IMR-90 (cell line): ENCODE data around the gene GRID1. TPM values are rescaled to one million over a fixed set of nuclear protein-coding genes. Genes with fewer than 3 reads are reported as not detected.

Source experiments
- ATAC-seq: fragments of 200-7000 bp; cut with Tn5 transposase; 2 replicates; pipeline ENCODE4 v1.9.1; 2020; ENCODE audit warnings: low read depth, mild to moderate bottlenecking, moderate library complexity
- BruUV-seq: library from RNA; stranded (reverse); fragments of 400-500 nt; replicated peaks from 2 replicates; lab custom pipeline; 2021; lab: Mats Ljungman, UMichigan
- CTCF ChIA-PET: fragments of 300-600 bp; formaldehyde crosslinking; extraction: SDS; loops from one replicate; lab custom pipeline; 2021; ENCODE audit warnings: antibody characterized with exemption; lab: Yijun Ruan, JAX
- POLR2A ChIA-PET: fragments of 300-600 bp; sonication (Branson Sonifier 250); formaldehyde crosslinking; loops from one replicate; lab custom pipeline; 2022; ENCODE audit warnings: antibody characterized with exemption; ENCODE audit not compliant: unreplicated experiment; lab: Charles Lee
- DNase-seq: peaks from one replicate; pipeline ENCODE4 v3.0.0; 2013
- H2AFZ ChIP-seq: replicated peaks from 2 replicates; pipeline ENCODE3; 2013; ENCODE audit warnings: low read length, mild to moderate bottlenecking; ENCODE audit not compliant: poor library complexity
- H2AK5ac ChIP-seq: 2 replicates; pipeline ENCODE4 v1.6.1; 2013; ENCODE audit warnings: low read depth, low read length, inconsistent platforms
- H2AK9ac ChIP-seq: replicated peaks from 2 replicates; pipeline ENCODE3; 2013; ENCODE audit warnings: mild to moderate bottlenecking, low read depth, low read length, moderate library complexity; ENCODE audit not compliant: poor library complexity
- H2BK120ac ChIP-seq: 2 replicates; pipeline ENCODE4 v1.6.1; 2013; ENCODE audit warnings: low read depth, low read length, inconsistent platforms
- H2BK15ac ChIP-seq: 3 replicates; pipeline ENCODE4 v1.6.1; 2013; ENCODE audit warnings: low read depth, low read length, inconsistent platforms
- H2BK20ac ChIP-seq: 2 replicates; pipeline ENCODE4 v1.6.1; 2013; ENCODE audit warnings: low read depth, mild to moderate bottlenecking, inconsistent platforms, low read length, moderate library complexity
- H2BK5ac ChIP-seq: 2 replicates; pipeline ENCODE4 v1.6.1; 2013; ENCODE audit warnings: mild to moderate bottlenecking, low read depth, low read length, inconsistent platforms; ENCODE audit not compliant: poor library complexity, severe bottlenecking
- H3K14ac ChIP-seq: replicated peaks from 2 replicates; pipeline ENCODE4 v1.6.1; 2013; ENCODE audit warnings: low read depth, low read length, inconsistent platforms
- H3K18ac ChIP-seq: 2 replicates; pipeline ENCODE4 v1.6.1; 2013; ENCODE audit warnings: low read depth, low read length, control low read depth
- H3K23ac ChIP-seq: 2 replicates; pipeline ENCODE4 v1.6.1; 2013; ENCODE audit warnings: low read depth, low read length, inconsistent platforms
- H3K27ac ChIP-seq: 2 replicates; pipeline ENCODE4 v1.5.1; 2013; ENCODE audit warnings: mild to moderate bottlenecking, control low read depth, low read length; ENCODE audit not compliant: insufficient read depth
- H3K27me3 ChIP-seq: 2 replicates; pipeline ENCODE4 v1.6.1; 2013; ENCODE audit warnings: low read length; ENCODE audit not compliant: control insufficient read depth, insufficient read depth
- H3K36me3 ChIP-seq: 2 replicates; pipeline ENCODE4 v1.6.1; 2013; ENCODE audit warnings: low read length, mixed read lengths; ENCODE audit not compliant: control insufficient read depth, insufficient read depth
- H3K4ac ChIP-seq: 2 replicates; pipeline ENCODE4 v1.6.1; 2013; ENCODE audit warnings: low read depth, low read length, inconsistent platforms
- H3K4me1 ChIP-seq: 2 replicates; pipeline ENCODE4 v1.6.1; 2013; ENCODE audit warnings: low read length, mixed read lengths; ENCODE audit not compliant: control insufficient read depth, insufficient read depth
- H3K4me2 ChIP-seq: 2 replicates; pipeline ENCODE4 v1.6.1; 2013; ENCODE audit warnings: low read depth, mild to moderate bottlenecking, control low read depth, low read length, moderate library complexity
- H3K4me3 ChIP-seq: 2 replicates; pipeline ENCODE4 v1.5.1; 2013; ENCODE audit warnings: low read depth, mild to moderate bottlenecking, control low read depth, low read length, moderate library complexity; ENCODE audit not compliant: insufficient read depth
- H3K56ac ChIP-seq: 2 replicates; pipeline ENCODE4 v1.6.1; 2013; ENCODE audit warnings: low read length, inconsistent platforms; ENCODE audit not compliant: insufficient read depth; ENCODE audit errors: extremely low read depth
- H3K79me1 ChIP-seq, 2 experiments: 2 replicates each; pipeline ENCODE4 v1.6.1; 2013; ENCODE audit warnings: low read length in 2 of 2, inconsistent platforms in 1 of 2, low read depth in 1 of 2
- H3K9ac ChIP-seq: 2 replicates; pipeline ENCODE4 v1.6.1; 2013; ENCODE audit warnings: low read depth, low read length, control low read depth
- H3K9me1 ChIP-seq: 2 replicates; pipeline ENCODE4 v1.6.1; 2013; ENCODE audit warnings: low read length, inconsistent platforms; ENCODE audit not compliant: insufficient read depth
- H3K9me3 ChIP-seq: 2 replicates; pipeline ENCODE4 v1.6.1; 2013; ENCODE audit warnings: low read length; ENCODE audit not compliant: control insufficient read depth, insufficient read depth
- H4K20me1 ChIP-seq: 2 replicates; pipeline ENCODE4 v1.6.1; 2013; ENCODE audit warnings: low read length, inconsistent platforms; ENCODE audit not compliant: insufficient read depth
- H4K5ac ChIP-seq: 2 replicates; pipeline ENCODE4 v1.6.1; 2013; ENCODE audit warnings: mild to moderate bottlenecking, low read depth, low read length, control low read depth
- H4K8ac ChIP-seq, 2 experiments: 2 replicates each; pipeline ENCODE4 v1.6.1; 2013; ENCODE audit warnings: low read depth in 2 of 2, low read length in 2 of 2, control low read depth in 1 of 2, inconsistent platforms in 1 of 2
- H4K91ac ChIP-seq: 2 replicates; pipeline ENCODE4 v1.6.1; 2013; ENCODE audit warnings: low read depth, low read length, inconsistent platforms; ENCODE audit not compliant: insufficient read depth
- BHLHE40 ChIP-seq: fragments of 150-350 bp; IDR thresholded peaks from 2 replicates; pipeline ENCODE4 v1.6.1; 2016; ENCODE audit warnings: mild to moderate bottlenecking, low read depth, low read length
- CEBPB ChIP-seq: IDR thresholded peaks from 2 replicates; pipeline ENCODE4 v1.6.1; 2012; ENCODE audit warnings: low read depth, low read length, improper control_type of control experiment
- CHD1 ChIP-seq: IDR thresholded peaks from 2 replicates; pipeline ENCODE4 v1.6.1; 2012; ENCODE audit warnings: low read depth, low read length, improper control_type of control experiment
- CTCF ChIP-seq: conservative IDR thresholded peaks from 2 replicates; pipeline ENCODE4 v1.5.1; 2012; ENCODE audit warnings: mild to moderate bottlenecking, low read depth, low read length, improper control_type of control experiment
- ELK1 ChIP-seq: fragments of 150-350 bp; IDR thresholded peaks from 2 replicates; pipeline ENCODE4 v1.6.1; 2016; ENCODE audit warnings: low read depth, mild to moderate bottlenecking, low read length, moderate library complexity, borderline replicate concordance
- FOS ChIP-seq: fragments of 150-350 bp; IDR thresholded peaks from 2 replicates; pipeline ENCODE4 v1.6.1; 2016; ENCODE audit warnings: low read depth, low read length
- MAFK ChIP-seq: IDR thresholded peaks from 2 replicates; pipeline ENCODE4 v1.6.1; 2012; ENCODE audit warnings: low read depth, low read length, improper control_type of control experiment
- MAZ ChIP-seq: IDR thresholded peaks from 2 replicates; pipeline ENCODE4 v1.6.1; 2012; ENCODE audit warnings: low read depth, mild to moderate bottlenecking, low read length, improper control_type of control experiment, moderate library complexity, borderline replicate concordance
- MXI1 ChIP-seq: IDR thresholded peaks from 2 replicates; pipeline ENCODE4 v1.6.1; 2012; ENCODE audit warnings: low read depth, mild to moderate bottlenecking, low read length, moderate library complexity, borderline replicate concordance
- NFE2L2 ChIP-seq: fragments of 150-350 bp; IDR thresholded peaks from 2 replicates; pipeline ENCODE4 v1.6.1; 2016; ENCODE audit warnings: low read depth, mild to moderate bottlenecking, low read length
- POLR2A ChIP-seq: IDR thresholded peaks from 2 replicates; pipeline ENCODE4 v1.6.1; 2012; ENCODE audit warnings: mild to moderate bottlenecking, low read depth, low read length
- RAD21 ChIP-seq: IDR thresholded peaks from 2 replicates; pipeline ENCODE4 v1.6.1; 2012; ENCODE audit warnings: low read length, improper control_type of control experiment
- RCOR1 ChIP-seq: IDR thresholded peaks from 2 replicates; pipeline ENCODE4 v1.6.1; 2012; ENCODE audit warnings: mild to moderate bottlenecking, low read length, improper control_type of control experiment; ENCODE audit not compliant: insufficient replicate concordance
- RFX5 ChIP-seq: IDR thresholded peaks from 2 replicates; pipeline ENCODE4 v1.8.0; 2012; ENCODE audit warnings: low read depth, mild to moderate bottlenecking, low read length, moderate library complexity
- SMC3 ChIP-seq: fragments of 150-350 bp; IDR thresholded peaks from 2 replicates; pipeline ENCODE4 v1.6.1; 2016; ENCODE audit warnings: low read depth, mild to moderate bottlenecking, antibody characterized with exemption, low read length, moderate library complexity
- USF2 ChIP-seq: fragments of 150-350 bp; IDR thresholded peaks from 2 replicates; pipeline ENCODE4 v1.6.1; 2017; ENCODE audit warnings: mild to moderate bottlenecking, antibody characterized with exemption, low read length, low read depth
- WGBS, 2 experiments: methylation state at CpG; one replicate each; pipeline versions ENCODE4 v1.1.5 to v1.1.7; 2013; ENCODE audit warnings: missing lambda C conversion rate in 2 of 2; ENCODE audit not compliant: insufficient read length in 1 of 2; ENCODE audit errors: extremely low coverage in 2 of 2; 5-methylcytosine and 5-hydroxymethylcytosine counted together
- dilution Hi-C: fragments of 300-500 bp; cut with HindIII; formaldehyde crosslinking; loops from one replicate; pipeline ENCODE4 v1.14.3; 2018; ENCODE audit warnings: low sequenced_read_pairs; ENCODE audit not compliant: unreplicated experiment
- in situ Hi-C: fragments of 300-500 bp; cut with MboI; formaldehyde crosslinking; loops from 3 replicates; pipeline ENCODE4 v1.14.3; 2019; ENCODE audit warnings: low sequenced_read_pairs, inconsistent platforms, mixed read lengths
- intact Hi-C: fragments of 100-400 bp; cut with micrococcal nuclease; formaldehyde crosslinking; loops from 2 replicates; pipeline ENCODE4 v1.10.0; 2022
- polyA plus RNA-seq, 3 experiments: library from polyadenylated mRNA; depleted of rRNA; stranded (reverse); fragments of >200 nt; gene quantifications; 2 replicates each; pipeline ENCODE4 v1.2.3, GENCODE V29; 2012; ENCODE audit warnings: low replicate concordance in 1 of 3
- total RNA-seq: library from RNA; depleted of rRNA; stranded (reverse); fragments of >200 nt; gene quantifications from 2 replicates; pipeline ENCODE4 v1.2.3, GENCODE V29; 2012

Gene GRID1
- total and polyA plus RNA-seq, 2 of the 4 experiments (the other 2 are of a cell fraction): not detected

- ATAC-seq (no peak), DNase-seq (no peak)
- Histone ChIP-seq H3K9ac (no peak overlapping the region), H2BK120ac (no peak overlapping the region), H3K79me1 (no peaks in the 10 kb centered on the region), H2BK15ac (no peak overlapping the region), H2BK20ac (no peak overlapping the region), H2AK5ac (no peak overlapping the region), H4K8ac (no peak overlapping the region), H4K91ac (no peak overlapping the region), H3K14ac (no peak overlapping the region), H2AFZ (no peak overlapping the region), H3K4me3 (no peak overlapping the region), H3K23ac (no peak overlapping the region), H3K18ac (no peak overlapping the region), H2AK9ac (no peak overlapping the region), H3K27me3 (no peaks in the 10 kb centered on the region), H3K4me1 (no peaks in the 10 kb centered on the region), H4K5ac (no peak overlapping the region), H4K20me1 (no peaks in the 10 kb centered on the region), H3K4ac (no peak overlapping the region), H3K4me2 (no peak overlapping the region), H3K27ac (no peak overlapping the region), H3K56ac (no peak overlapping the region), H3K36me3 (no peaks in the 10 kb centered on the region), H2BK5ac (no peak overlapping the region), H3K9me1 (no peaks in the 10 kb centered on the region), H3K9me3 (no peaks in the 10 kb centered on the region)
- ChIA-PET POLR2A (no interaction called here), CTCF (no interaction called here)
- intact Hi-C loops (no loop called here), dilution Hi-C loops (no loop called here), in situ Hi-C loops (no loop called here)
- WGBS, 2 experiments: 48% methylated on average over 5 of the region's 10 CpGs; no CpG with 5 or more reads in 1 of the 2 experiments
- TF ChIP-seq SMC3 (no peak), FOS (no peak), MAFK (no peak), RFX5 (no peak), POLR2A (no peak), MXI1 (no peak), MAZ (no peak), RAD21 (no peak), USF2 (no peak), CEBPB (no peak), CHD1 (no peak), RCOR1 (no peak), NFE2L2 (no peak), BHLHE40 (no peak), ELK1 (no peak), CTCF (no peak)
- BruUV-seq: no TSS peak
These were observed 53.0 kb downstream of the GRID1 start for GRCh38 chr10:86313621-86314041.
